ENCODE measurements around the gene PDE6A. TPM values are rescaled to one million over a fixed set of nuclear protein-coding genes. Genes with fewer than 3 reads are reported as not detected.
A peak's percentile ranks its signal among the peaks of the same experiment; 100 is the strongest.

Gene PDE6A
- total and polyA plus RNA-seq, 9 of the 15 experiments (the other 6 are each of a cell fraction or from before 2014, with no cell fraction given) = 0.01 to 0.04 (median 0.01) TPM; not detected in 6

DNA sequence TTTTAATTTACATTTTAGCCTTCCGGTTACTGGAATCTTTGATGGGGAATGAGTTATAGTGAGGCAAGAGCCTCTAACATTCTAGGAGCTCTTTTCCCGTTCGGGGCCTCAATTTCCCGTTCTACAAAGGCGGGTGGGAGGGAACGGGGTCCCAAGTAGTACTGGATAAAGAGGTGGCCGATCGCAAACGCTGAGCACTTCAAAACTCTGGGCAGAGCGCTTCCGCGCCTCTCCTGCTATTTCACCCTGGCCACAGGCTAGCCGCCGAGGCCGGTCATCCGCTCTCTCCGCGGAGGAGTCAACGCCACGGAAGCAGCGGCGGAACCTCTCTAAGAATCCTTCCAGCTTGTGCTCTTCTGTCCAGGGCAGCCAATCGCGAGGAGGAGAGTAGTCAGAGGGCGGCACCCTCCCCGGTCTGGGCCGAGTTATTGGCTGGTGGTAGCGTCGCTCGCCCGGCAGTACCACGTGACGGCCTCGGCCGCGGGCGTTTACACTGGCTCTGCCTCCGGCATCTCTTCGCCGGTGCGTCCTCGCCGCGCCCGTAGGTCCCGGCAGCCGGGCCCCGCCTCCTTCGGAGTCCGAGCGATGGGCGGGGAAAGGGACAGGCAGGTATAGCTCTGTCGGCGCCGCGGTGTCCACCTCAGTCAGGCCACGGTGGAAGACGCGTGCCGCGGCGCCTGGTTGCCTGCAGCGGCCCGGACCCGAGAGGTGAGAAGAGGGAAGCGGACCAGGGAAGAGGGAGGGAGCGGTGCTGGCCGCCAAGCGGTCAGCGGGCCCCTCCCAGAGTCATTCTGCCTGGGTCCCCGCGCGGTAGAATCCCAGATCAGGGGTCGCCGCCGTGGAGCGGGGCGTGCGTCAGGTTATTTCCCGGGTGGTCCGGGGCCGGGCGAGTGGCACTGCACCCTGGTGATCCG, 15.9 kb upstream of the PDE6A start, which contains the start of gene SLC26A2 (continued):
- TF ChIP-seq MLLT1 (IDR thresholded peaks at IDR 0.05) = peak; percentile 13 to 69; a peak in 1 of 4 replicates
- peak; percentile 7; the same call in 1 of the 2 replicates for TF ChIP-seq ZNF24 (IDR thresholded peaks at IDR 0.05)
- TF ChIP-seq ZNF785 (CRISPR knock-in tag; IDR thresholded peaks at IDR 0.05) = no peak
- TF ChIP-seq HLTF (IDR thresholded peaks at IDR 0.05) = no peak
- 0 out of 2 replicates have a peak, but pooled peaks have one; percentile 16 for TF ChIP-seq ARID1B (IDR thresholded peaks at IDR 0.05)
- no peak for TF ChIP-seq PURB (CRISPR knock-in tag; IDR thresholded peaks at IDR 0.05; ENCODE audit: low read depth)
- TF ChIP-seq, protein P1, sequence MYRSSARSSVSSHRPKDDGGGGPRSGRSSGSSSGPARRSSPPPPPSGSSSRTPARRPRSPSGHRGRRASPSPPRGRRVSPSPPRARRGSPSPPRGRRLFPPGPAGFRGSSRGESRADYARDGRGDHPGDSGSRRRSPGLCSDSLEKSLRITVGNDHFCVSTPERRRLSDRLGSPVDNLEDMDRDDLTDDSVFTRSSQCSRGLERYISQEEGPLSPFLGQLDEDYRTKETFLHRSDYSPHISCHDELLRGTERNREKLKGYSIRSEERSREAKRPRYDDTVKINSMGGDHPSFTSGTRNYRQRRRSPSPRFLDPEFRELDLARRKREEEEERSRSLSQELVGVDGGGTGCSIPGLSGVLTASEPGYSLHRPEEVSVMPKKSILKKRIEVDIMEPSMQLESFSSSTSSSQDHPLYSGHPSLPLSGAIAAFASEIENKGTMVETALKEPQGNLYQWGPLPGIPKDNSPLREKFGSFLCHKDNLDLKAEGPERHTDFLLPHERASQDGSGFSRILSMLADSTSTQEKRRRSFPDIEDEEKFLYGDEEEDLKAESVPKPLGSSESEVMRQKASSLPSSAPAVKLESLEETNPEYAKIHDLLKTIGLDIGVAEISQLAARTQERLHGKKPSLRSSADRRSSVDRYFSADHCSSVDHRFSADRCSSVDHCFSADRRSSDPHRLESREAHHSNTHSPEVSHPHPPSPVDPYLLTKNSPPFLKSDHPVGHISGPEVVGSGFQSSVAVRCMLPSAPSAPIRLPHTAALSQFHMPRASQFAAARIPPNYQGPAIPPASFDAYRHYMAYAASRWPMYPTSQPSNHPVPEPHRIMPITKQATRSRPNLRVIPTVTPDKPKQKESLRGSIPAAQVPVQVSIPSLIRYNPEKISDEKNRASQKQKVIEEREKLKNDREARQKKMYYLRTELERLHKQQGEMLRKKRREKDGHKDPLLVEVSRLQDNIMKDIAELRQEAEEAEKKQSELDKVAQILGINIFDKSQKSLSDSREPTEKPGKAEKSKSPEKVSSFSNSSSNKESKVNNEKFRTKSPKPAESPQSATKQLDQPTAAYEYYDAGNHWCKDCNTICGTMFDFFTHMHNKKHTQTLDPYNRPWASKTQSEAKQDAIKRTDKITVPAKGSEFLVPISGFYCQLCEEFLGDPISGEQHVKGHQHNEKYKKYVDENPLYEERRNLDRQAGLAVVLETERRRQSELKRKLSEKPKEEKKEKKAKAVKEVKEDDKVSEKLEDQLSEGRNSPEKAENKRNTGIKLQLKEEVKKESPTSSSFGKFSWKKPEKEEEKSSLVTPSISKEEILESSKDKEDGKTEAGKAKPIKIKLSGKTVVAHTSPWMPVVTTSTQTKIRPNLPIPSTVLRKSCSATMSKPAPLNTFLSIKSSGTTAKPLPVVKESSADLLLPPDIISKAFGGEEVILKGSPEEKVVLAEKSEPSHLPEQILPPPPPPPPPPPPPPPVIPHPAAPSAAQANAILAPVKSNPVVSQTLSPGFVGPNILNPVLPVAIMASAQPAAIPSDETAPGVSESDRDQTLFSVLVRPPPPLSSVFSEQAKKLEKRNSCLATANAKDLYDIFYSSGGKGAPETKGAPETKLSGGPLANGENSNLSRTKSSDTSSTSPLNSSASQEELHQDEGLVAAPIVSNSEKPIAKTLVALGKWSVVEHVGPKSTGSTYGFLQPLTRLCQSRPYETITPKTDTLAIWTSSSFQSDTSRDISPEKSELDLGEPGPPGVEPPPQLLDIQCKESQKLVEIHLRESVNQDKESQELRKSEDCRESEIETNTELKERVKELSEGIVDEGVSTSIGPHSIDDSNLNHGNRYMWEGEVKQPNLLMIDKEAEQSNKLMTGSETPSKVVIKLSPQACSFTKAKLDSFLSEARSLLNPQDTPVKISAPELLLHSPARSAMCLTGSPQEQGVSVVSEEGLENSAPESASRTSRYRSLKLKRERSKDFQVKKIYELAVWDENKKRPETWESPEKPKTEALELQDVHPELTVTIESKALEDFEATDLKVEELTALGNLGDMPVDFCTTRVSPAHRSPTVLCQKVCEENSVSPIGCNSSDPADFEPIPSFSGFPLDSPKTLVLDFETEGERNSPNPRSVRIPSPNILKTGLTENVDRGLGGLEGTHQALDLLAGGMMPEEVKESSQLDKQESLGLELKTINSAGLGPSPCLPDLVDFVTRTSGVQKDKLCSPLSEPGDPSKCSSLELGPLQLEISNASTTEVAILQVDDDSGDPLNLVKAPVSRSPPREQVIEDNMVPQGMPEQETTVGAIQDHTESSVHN (IDR thresholded peaks at IDR 0.05; ENCODE audit: borderline replicate concordance in 1 of 2, low read depth in 1 of 2) = no peak
- no peak for TF ChIP-seq ZNF696 (CRISPR knock-in tag; conservative IDR thresholded peaks at IDR 0.05)
- no peak for TF ChIP-seq ZNF143 (CRISPR knock-in tag; IDR thresholded peaks at IDR 0.05)
- 0 out of 2 replicates have a peak, but pooled peaks have one; percentile 14 for TF ChIP-seq SMC3 (conservative IDR thresholded peaks at IDR 0.05; ENCODE audit: insufficient read depth, low read depth, low read length)
- TF ChIP-seq MTA2 (IDR thresholded peaks at IDR 0.05; ENCODE audit: low read depth) = no peak
- TF ChIP-seq CHD2 (IDR thresholded peaks at IDR 0.05; ENCODE audit: low read depth, low read length) = peak; percentile 89
- no peak for TF ChIP-seq CEBPB (tag; IDR thresholded peaks at IDR 0.05)
- no peak for TF ChIP-seq ZNF384 (IDR thresholded peaks at IDR 0.05; ENCODE audit: low read depth, low read length)
- no peak for TF ChIP-seq HOXB6 (CRISPR knock-in tag; IDR thresholded peaks at IDR 0.05; ENCODE audit: borderline replicate concordance)
- TF ChIP-seq SIX5 (IDR thresholded peaks at IDR 0.05; ENCODE audit: borderline replicate concordance in 1 of 2, insufficient read depth in 1 of 2, low read depth in 1 of 2, low read length in 2 of 2) = no peak
- TF ChIP-seq BHLHE40 (IDR thresholded peaks at IDR 0.05; ENCODE audit: low read length) = peak; percentile 79
- TF ChIP-seq TAL1 (IDR thresholded peaks at IDR 0.05) = no peak
- TF ChIP-seq NFE2 (IDR thresholded peaks at IDR 0.05; ENCODE audit: low read depth) = no peak
